Fibroblast of lung (primary cell): ENCODE measurements around the gene TMEFF2. TPM values are rescaled to one million over a fixed set of nuclear protein-coding genes. Genes with fewer than 3 reads are reported as not detected.
A peak's percentile ranks its signal among the peaks of the same experiment; 100 is the strongest.

ENCODE experiments used
- DNase-seq, 2 donors: peaks; one replicate each; pipeline versions ENCODE4 v3.0.0 to v3.0.0-alpha.2; 2010; ENCODE audit warnings: low read depth in 2 of 2
- H2AFZ ChIP-seq: 2 replicates; pipeline ENCODE4 v1.5.1; 2012; ENCODE audit warnings: low read length, control low read depth, inconsistent platforms
- H3K27ac ChIP-seq: 2 replicates; pipeline ENCODE4 v1.5.1; 2011; ENCODE audit warnings: low read length, control low read depth; ENCODE audit not compliant: insufficient read depth
- H3K27me3 ChIP-seq: 2 replicates; pipeline ENCODE4 v1.5.1; 2011; ENCODE audit warnings: mild to moderate bottlenecking, low read length; ENCODE audit not compliant: control insufficient read depth, insufficient read depth
- H3K36me3 ChIP-seq: 2 replicates; pipeline ENCODE4 v1.5.1; 2011; ENCODE audit warnings: low read length; ENCODE audit not compliant: control insufficient read depth, insufficient read depth
- H3K4me1 ChIP-seq: 2 replicates; pipeline ENCODE4 v1.5.1; 2011; ENCODE audit warnings: low read length; ENCODE audit not compliant: control insufficient read depth, insufficient read depth; ENCODE audit errors: extremely low read depth
- H3K4me2 ChIP-seq: 2 replicates; pipeline ENCODE4 v1.5.1; 2011; ENCODE audit warnings: low read length, control low read depth; ENCODE audit not compliant: insufficient read depth; ENCODE audit errors: extremely low read depth
- H3K4me3 ChIP-seq, 4 experiments: fragments of 200-600 bp in 1 of 4; sonication (generic) in 1 of 4; replicated peaks in 1 of 4; 2 replicates each; pipeline ENCODE4 v1.5.1; 2011 to 2016; ENCODE audit warnings: low read length in 4 of 4, low read depth in 3 of 4, mild to moderate bottlenecking in 3 of 4, control low read depth in 2 of 4, inconsistent platforms in 1 of 4, mixed read lengths in 1 of 4; ENCODE audit not compliant: insufficient read depth in 1 of 4; ENCODE audit errors: control extremely low read depth in 1 of 4
- H3K79me2 ChIP-seq: 2 replicates; pipeline ENCODE4 v1.5.1; 2012; ENCODE audit warnings: mild to moderate bottlenecking, low read length, inconsistent platforms; ENCODE audit not compliant: control insufficient read depth, insufficient read depth
- H3K9ac ChIP-seq: 2 replicates; pipeline ENCODE4 v1.5.1; 2011; ENCODE audit warnings: mild to moderate bottlenecking, low read length, control low read depth; ENCODE audit not compliant: insufficient read depth
- H3K9me3 ChIP-seq: 2 replicates; pipeline ENCODE4 v1.5.1; 2012; ENCODE audit warnings: low read depth, low read length; ENCODE audit not compliant: control insufficient read depth, insufficient read depth
- H4K20me1 ChIP-seq: 2 replicates; pipeline ENCODE4 v1.5.1; 2011; ENCODE audit warnings: low read length; ENCODE audit not compliant: control insufficient read depth, insufficient read depth; ENCODE audit errors: extremely low read depth
- EZH2 ChIP-seq: IDR thresholded peaks from 2 replicates; pipeline ENCODE4 v1.5.1; 2012; ENCODE audit warnings: low read length, control low read depth, mild to moderate bottlenecking; ENCODE audit errors: missing control alignments
- polyA plus RNA-seq, 2 donors: library from polyadenylated mRNA; depleted of rRNA in 1 of 2; stranded (reverse) in 1 of 2; unstranded in 1 of 2; fragments of >200 nt; gene quantifications; 2 replicates each; pipeline ENCODE4 v1.2.1, GENCODE V29; 2011 to 2012; ENCODE audit warnings: missing spikeins in 1 of 2
- total RNA-seq: library from RNA; depleted of rRNA; stranded (reverse); fragments of >200 nt; gene quantifications from 2 replicates; pipeline ENCODE4 v1.2.1, GENCODE V29; 2014
- TF ChIP-seq, protein P1 (sequence below), 2 donors: IDR thresholded peaks in 1 of 2; conservative IDR thresholded peaks in 1 of 2; 1 replicate in 1 of 2; 2 replicates in 1 of 2; pipeline ENCODE4 v1.5.1; 2011 to 2012; ENCODE audit warnings: low read length in 2 of 2, control low read depth in 1 of 2, inconsistent platforms in 1 of 2, low read depth in 1 of 2, mild to moderate bottlenecking in 1 of 2

Gene TMEFF2
- total and polyA plus RNA-seq, 2 donors (not counting 1 experiment from before 2014, with no cell fraction given) = 0.33 to 0.87 TPM

GRCh38 chr2:191942739-191943103 is 252.0 kb downstream of the TMEFF2 start:
- TF ChIP-seq, protein P1, sequence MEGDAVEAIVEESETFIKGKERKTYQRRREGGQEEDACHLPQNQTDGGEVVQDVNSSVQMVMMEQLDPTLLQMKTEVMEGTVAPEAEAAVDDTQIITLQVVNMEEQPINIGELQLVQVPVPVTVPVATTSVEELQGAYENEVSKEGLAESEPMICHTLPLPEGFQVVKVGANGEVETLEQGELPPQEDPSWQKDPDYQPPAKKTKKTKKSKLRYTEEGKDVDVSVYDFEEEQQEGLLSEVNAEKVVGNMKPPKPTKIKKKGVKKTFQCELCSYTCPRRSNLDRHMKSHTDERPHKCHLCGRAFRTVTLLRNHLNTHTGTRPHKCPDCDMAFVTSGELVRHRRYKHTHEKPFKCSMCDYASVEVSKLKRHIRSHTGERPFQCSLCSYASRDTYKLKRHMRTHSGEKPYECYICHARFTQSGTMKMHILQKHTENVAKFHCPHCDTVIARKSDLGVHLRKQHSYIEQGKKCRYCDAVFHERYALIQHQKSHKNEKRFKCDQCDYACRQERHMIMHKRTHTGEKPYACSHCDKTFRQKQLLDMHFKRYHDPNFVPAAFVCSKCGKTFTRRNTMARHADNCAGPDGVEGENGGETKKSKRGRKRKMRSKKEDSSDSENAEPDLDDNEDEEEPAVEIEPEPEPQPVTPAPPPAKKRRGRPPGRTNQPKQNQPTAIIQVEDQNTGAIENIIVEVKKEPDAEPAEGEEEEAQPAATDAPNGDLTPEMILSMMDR (conservative IDR thresholded peaks at IDR 0.05 in 1 of 2, IDR thresholded peaks at IDR 0.05 in 1 of 2; ENCODE audit: low read depth in 1 of 2, low read length in 2 of 2) = no peak
- no peak overlapping the region for H3K9ac ChIP-seq
- no peaks in the 10 kb centered on the region for H3K9me3 ChIP-seq
- H3K4me3 ChIP-seq = no peak overlapping the region
- H3K27ac ChIP-seq = no peak overlapping the region
- H3K4me1 ChIP-seq = peaks cover 2% of the 10 kb centered on the region
- H3K4me2 ChIP-seq = no peak overlapping the region
- H2AFZ ChIP-seq = no peak overlapping the region
- no peaks in the 10 kb centered on the region for H3K79me2 ChIP-seq
- H3K27me3 ChIP-seq = no peaks in the 10 kb centered on the region
- no peaks in the 10 kb centered on the region for H3K36me3 ChIP-seq
- DNase-seq = peak in 1 of 2 donors; percentile 9
- no peaks in the 10 kb centered on the region for H4K20me1 ChIP-seq

DNA sequence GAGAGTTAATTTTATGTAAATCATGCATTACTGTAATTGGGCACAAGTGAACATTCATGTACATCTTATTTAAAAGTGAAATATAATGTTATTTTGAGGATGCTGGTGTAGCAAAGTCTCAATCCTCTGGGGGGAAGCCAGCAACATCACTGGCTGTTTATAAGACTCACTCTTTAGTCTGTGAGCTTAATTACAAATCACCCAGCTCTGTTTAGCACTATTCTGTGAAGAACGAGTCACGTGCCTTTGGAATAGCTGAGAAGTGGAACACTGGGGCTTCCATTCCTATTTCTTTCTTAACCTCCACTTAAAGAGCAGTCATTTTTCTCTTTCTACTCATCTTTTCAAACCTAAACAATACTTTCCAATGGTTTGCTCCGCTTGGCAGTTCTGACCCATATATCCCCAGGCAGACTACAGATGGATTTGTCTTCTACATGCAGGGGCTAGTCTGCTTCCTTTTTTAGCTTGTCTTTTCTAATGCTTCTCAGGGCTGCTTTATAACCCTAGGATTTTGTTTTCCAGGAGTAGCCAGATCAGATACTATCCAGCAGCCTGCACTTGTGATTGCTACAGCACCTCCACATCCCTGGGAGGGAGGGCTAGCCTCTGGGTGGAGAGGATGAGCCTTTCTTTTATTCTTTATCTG is 252.5 kb downstream of the TMEFF2 start:
- no peak overlapping the region for H3K9ac ChIP-seq
- no peak overlapping the region for H3K4me3 ChIP-seq
- DNase-seq = peak; percentile 37 to 51
- peaks cover 2% of the 10 kb centered on the region for H3K4me1 ChIP-seq
- H3K36me3 ChIP-seq = no peaks in the 10 kb centered on the region
- H3K79me2 ChIP-seq = no peaks in the 10 kb centered on the region
- TF ChIP-seq EZH2 = no peak
- TF ChIP-seq, protein P1 (conservative IDR thresholded peaks at IDR 0.05 in 1 of 2, IDR thresholded peaks at IDR 0.05 in 1 of 2; ENCODE audit: low read depth in 1 of 2, low read length in 2 of 2) = no peak
- H2AFZ ChIP-seq = peak overlapping the region; percentile 10
- no peaks in the 10 kb centered on the region for H3K27me3 ChIP-seq
- no peaks in the 10 kb centered on the region for H3K9me3 ChIP-seq
- peak overlapping the region; percentile 11 for H3K4me2 ChIP-seq
- no peak overlapping the region for H3K27ac ChIP-seq
- H4K20me1 ChIP-seq = no peaks in the 10 kb centered on the region

DNA sequence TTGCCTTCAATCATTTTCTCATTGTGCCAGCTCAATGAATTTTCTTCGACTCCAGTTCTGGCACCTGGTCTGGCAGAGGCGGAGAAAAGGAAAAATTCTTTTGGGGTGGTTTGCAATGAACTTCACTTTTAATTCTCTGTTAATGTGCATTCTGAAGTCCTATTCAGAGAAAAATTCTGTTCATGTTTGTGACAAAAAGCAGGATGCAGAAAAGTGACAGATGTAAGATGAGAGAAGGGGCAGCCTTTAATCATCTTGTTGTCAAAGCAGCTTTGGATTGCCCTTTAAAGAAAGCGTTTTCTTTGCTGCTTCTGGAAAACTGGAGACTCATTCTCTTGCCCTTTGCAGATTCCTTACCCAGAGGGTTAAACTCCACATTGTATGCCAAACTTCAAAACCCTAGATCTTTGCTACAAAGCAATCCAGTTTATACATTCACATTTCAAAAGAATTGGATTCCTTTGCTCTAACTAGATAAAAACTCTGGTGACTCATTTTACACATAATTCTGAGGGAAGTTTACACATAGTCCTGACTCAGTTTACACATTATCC is 253.3 kb downstream of the TMEFF2 start:
- DNase-seq = no peak
- H3K9ac ChIP-seq = no peak overlapping the region
- H2AFZ ChIP-seq = no peak overlapping the region
- H3K79me2 ChIP-seq = no peaks in the 10 kb centered on the region
- H3K36me3 ChIP-seq = no peaks in the 10 kb centered on the region
- H3K27ac ChIP-seq = no peak overlapping the region
- no peak overlapping the region for H3K4me3 ChIP-seq
- H3K9me3 ChIP-seq = no peaks in the 10 kb centered on the region
- no peaks in the 10 kb centered on the region for H3K27me3 ChIP-seq
- TF ChIP-seq EZH2 = no peak
- TF ChIP-seq, protein P1 (conservative IDR thresholded peaks at IDR 0.05 in 1 of 2, IDR thresholded peaks at IDR 0.05 in 1 of 2; ENCODE audit: low read depth in 1 of 2, low read length in 2 of 2) = no peak
- H4K20me1 ChIP-seq = no peaks in the 10 kb centered on the region
- no peak overlapping the region for H3K4me2 ChIP-seq
- peaks cover 2% of the 10 kb centered on the region for H3K4me1 ChIP-seq
